Adrenal gland (tissue), 12 donors: Measurements from ENCODE around the gene SPATA4. TPM values are rescaled to one million over a fixed set of nuclear protein-coding genes. Genes with fewer than 3 reads are reported as not detected.
"Not testable (repeated sequence)": the region's sequence is repeated elsewhere in the genome, so short reads cannot be mapped to it uniquely, and the experiment has no call there.

Experiments
- DNase-seq, 7 donors: peaks; one replicate each; pipeline ENCODE4 v3.0.0-alpha.2; 2019 to 2020
- H3K27ac ChIP-seq, 5 donors: fragments of 200-600 bp; sonication (generic) in 4 of 5; 1 replicate in 3 of 5; 2 replicates in 2 of 5; pipeline versions ENCODE4 v1.5.1 to v1.8.0; 2016 to 2020; ENCODE audit warnings: mild to moderate bottlenecking in 1 of 5
- H3K27me3 ChIP-seq: fragments of 200-600 bp; 2 replicates; pipeline ENCODE4 v1.8.0; 2021
- H3K36me3 ChIP-seq, 2 donors: fragments of 200-600 bp; replicated peaks in 1 of 2; 1 replicate in 1 of 2; 2 replicates in 1 of 2; pipeline versions ENCODE4 v1.5.1 to v1.8.0; 2018 to 2022
- H3K4me1 ChIP-seq, 2 donors: fragments of 200-600 bp; replicated peaks in 1 of 2; 1 replicate in 1 of 2; 2 replicates in 1 of 2; pipeline versions ENCODE4 v1.5.1 to v1.8.0; 2018 to 2021
- H3K4me3 ChIP-seq, 4 donors: fragments of 200-600 bp; sonication (generic) in 3 of 4; one replicate each; pipeline ENCODE4 v1.5.1; 2016 to 2018
- H3K9me3 ChIP-seq, 3 donors: fragments of 200-600 bp; sonication (generic) in 1 of 3; replicated peaks in 1 of 3; 1 replicate in 2 of 3; 2 replicates in 1 of 3; pipeline versions ENCODE4 v1.5.1 to v1.8.0; 2016 to 2021
- CTCF ChIP-seq, 6 experiments: fragments of 450-650 bp in 4 of 6; fragments of 200-600 bp in 2 of 6; sonication (generic) in 1 of 6; IDR thresholded peaks; 1 replicate in 5 of 6; 2 replicates in 1 of 6; pipeline versions ENCODE4 v1.5.1 to v1.8.0; 2016 to 2021; ENCODE audit warnings: antibody characterized with exemption in 6 of 6, mild to moderate bottlenecking in 2 of 6, moderate library complexity in 1 of 6
- POLR2A ChIP-seq, 2 donors: fragments of 450-650 bp; IDR thresholded peaks; one replicate each; pipeline ENCODE4 v1.6.1; 2017; ENCODE audit warnings: antibody characterized with exemption in 2 of 2, mild to moderate bottlenecking in 2 of 2, moderate library complexity in 1 of 2
- WGBS, 4 donors: extraction: QIAGEN DNeasy Blood & Tissue Kit in 2 of 4; methylation state at CpG; one replicate each; pipeline versions ENCODE4 v1.1.5 to v1.1.7; 2013 to 2017; 5-methylcytosine and 5-hydroxymethylcytosine counted together
- intact Hi-C, 2 donors: fragments of 100-400 bp; cut with DNase I; formaldehyde crosslinking; loops; one replicate each; pipeline versions ENCODE4 v1.14.1 to v1.15.0; 2022 to 2023
- polyA plus RNA-seq, 3 donors: library from polyadenylated mRNA; stranded (reverse); fragments of 200-250 nt in 2 of 3; fragments of 350-450 nt in 1 of 3; fragmentation: Illumina TruSeq in 1 of 3; extraction: RNeasy Lipid Tissue Mini Kit (QIAGEN cat#74804) in 1 of 3; gene quantifications; one replicate each; pipeline ENCODE4 v1.2.3, GENCODE V29; 2013 to 2014
- total RNA-seq, 9 donors: library from RNA; depleted of rRNA in 4 of 9; stranded (reverse); fragments of >200 nt in 4 of 9; fragments of 120-200 nt in 1 of 9; fragmentation: NEBNext Ultra II Directional in 1 of 9; extraction: Animal tissue kit (Norgen Biotek cat#: 25700) in 1 of 9; gene quantifications; one replicate each; pipeline versions ENCODE4 v1.1.0 to v1.2.4, GENCODE V29; 2013 to 2023
- donor health status: healthy with polysubstance abuse.
- donor health status: Bipolar disorder and iron deficiency.
- donor health status: DM: yes; HTN: yes; CAD: no.
- donor health status: DM: no; HTN: no; CAD: no.
- donor health status: DM: no; HTN: no; CAD: no.
- donor health status: DM: yes; HTN: yes; CAD: no.

Gene SPATA4
- total and polyA plus RNA-seq, 12 donors = 0.13 to 0.83 (median 0.33) TPM; not detected in 5

GRCh38 chr4:176223561-176223960 is 28.2 kb upstream of the SPATA4 start:
- H3K4me1 ChIP-seq = no peaks in the 10 kb centered on the region
- no peak overlapping the region for H3K4me3 ChIP-seq
- 69 to 76% (median 70%) methylated on average over 2 of the region's 2 CpGs for WGBS, 4 donors
- H3K36me3 ChIP-seq = no peaks in the 10 kb centered on the region
- no peak overlapping the region for H3K27ac ChIP-seq
- H3K9me3 ChIP-seq = no peaks in the 10 kb centered on the region
- H3K27me3 ChIP-seq = no peaks in the 10 kb centered on the region
- no peak for DNase-seq
- intact Hi-C loops = no loop called here
- TF ChIP-seq POLR2A (IDR thresholded peaks at IDR 0.05) = no peak
- TF ChIP-seq CTCF (IDR thresholded peaks at IDR 0.05) = no peak

GRCh38 chr4:176222149-176222548 is 26.8 kb upstream of the SPATA4 start:
- Histone ChIP-seq H3K27ac (no peak overlapping the region), H3K27me3 (no peaks in the 10 kb centered on the region), H3K36me3 (no peaks in the 10 kb centered on the region), H3K4me1 (no peaks in the 10 kb centered on the region), H3K4me3 (no peak overlapping the region), H3K9me3 (no peaks in the 10 kb centered on the region)
- intact Hi-C loops = no loop called here
- TF ChIP-seq CTCF (IDR thresholded peaks at IDR 0.05) (no peak), POLR2A (IDR thresholded peaks at IDR 0.05) (no peak)
- WGBS, 4 donors = 60 to 71% (median 67%) methylated on average over 5 of the region's 5 CpGs
- DNase-seq = no peak

GRCh38 chr4:176217510-176217909 is 22.1 kb upstream of the SPATA4 start:
- Histone ChIP-seq H3K27me3 (no peaks in the 10 kb centered on the region), H3K4me3 (no peak overlapping the region), H3K9me3 (no peaks in the 10 kb centered on the region), H3K27ac (no peak overlapping the region), H3K4me1 (no peaks in the 10 kb centered on the region), H3K36me3 (no peaks in the 10 kb centered on the region)
- intact Hi-C loops = no loop called here
- TF ChIP-seq CTCF (IDR thresholded peaks at IDR 0.05) (no peak), POLR2A (IDR thresholded peaks at IDR 0.05) (no peak)
- WGBS, 4 donors = 68 to 74% (median 73%) methylated on average over 2 of the region's 2 CpGs
- DNase-seq = no peak

GRCh38 chr4:176212351-176212750 is 17.0 kb upstream of the SPATA4 start:
- H3K4me1 ChIP-seq, H3K4me3 ChIP-seq, H3K36me3 ChIP-seq, H3K27me3 ChIP-seq, H3K9me3 ChIP-seq, H3K27ac ChIP-seq, intact Hi-C loops, DNase-seq: not testable (repeated sequence)
- WGBS, 4 donors = 76 to 84% (median 80%) methylated on average over 3 of the region's 3 CpGs

- H3K36me3 ChIP-seq = no peaks in the 10 kb centered on the region
- no peaks in the 10 kb centered on the region for H3K4me1 ChIP-seq
- no peak for DNase-seq
- TF ChIP-seq POLR2A (IDR thresholded peaks at IDR 0.05) (no peak), CTCF (IDR thresholded peaks at IDR 0.05) (no peak)
- no peak overlapping the region for H3K4me3 ChIP-seq
- no peak overlapping the region for H3K27ac ChIP-seq
- intact Hi-C loops = no loop called here
- WGBS, 4 donors = 68 to 79% (median 71%) methylated on average over 7 of the region's 7 CpGs
- no peaks in the 10 kb centered on the region for H3K27me3 ChIP-seq
- H3K9me3 ChIP-seq = no peaks in the 10 kb centered on the region
Measured at GRCh38 chr4:176210579-176211296, 15.4 kb upstream of the SPATA4 start.
